NCI-H2107 treated with DMSO at 0.1 percent for 48 hours (cell line): Measurements from ENCODE around the gene ASAP2.

Experiments
- DNase-seq: peaks from one replicate; lab custom pipeline; 2025; ENCODE audit not compliant: unreplicated experiment; lab: John Stamatoyannopoulos, UW

Gene ASAP2

GRCh38 chr2:9205963-9206948, at the start of gene ASAP2:
Gene ASAP2, plus strand, starts transcription at chr2:9206812. Its CDS starts 293 bp downstream, at chr2:9207105.
- no peak for DNase-seq

DNA sequence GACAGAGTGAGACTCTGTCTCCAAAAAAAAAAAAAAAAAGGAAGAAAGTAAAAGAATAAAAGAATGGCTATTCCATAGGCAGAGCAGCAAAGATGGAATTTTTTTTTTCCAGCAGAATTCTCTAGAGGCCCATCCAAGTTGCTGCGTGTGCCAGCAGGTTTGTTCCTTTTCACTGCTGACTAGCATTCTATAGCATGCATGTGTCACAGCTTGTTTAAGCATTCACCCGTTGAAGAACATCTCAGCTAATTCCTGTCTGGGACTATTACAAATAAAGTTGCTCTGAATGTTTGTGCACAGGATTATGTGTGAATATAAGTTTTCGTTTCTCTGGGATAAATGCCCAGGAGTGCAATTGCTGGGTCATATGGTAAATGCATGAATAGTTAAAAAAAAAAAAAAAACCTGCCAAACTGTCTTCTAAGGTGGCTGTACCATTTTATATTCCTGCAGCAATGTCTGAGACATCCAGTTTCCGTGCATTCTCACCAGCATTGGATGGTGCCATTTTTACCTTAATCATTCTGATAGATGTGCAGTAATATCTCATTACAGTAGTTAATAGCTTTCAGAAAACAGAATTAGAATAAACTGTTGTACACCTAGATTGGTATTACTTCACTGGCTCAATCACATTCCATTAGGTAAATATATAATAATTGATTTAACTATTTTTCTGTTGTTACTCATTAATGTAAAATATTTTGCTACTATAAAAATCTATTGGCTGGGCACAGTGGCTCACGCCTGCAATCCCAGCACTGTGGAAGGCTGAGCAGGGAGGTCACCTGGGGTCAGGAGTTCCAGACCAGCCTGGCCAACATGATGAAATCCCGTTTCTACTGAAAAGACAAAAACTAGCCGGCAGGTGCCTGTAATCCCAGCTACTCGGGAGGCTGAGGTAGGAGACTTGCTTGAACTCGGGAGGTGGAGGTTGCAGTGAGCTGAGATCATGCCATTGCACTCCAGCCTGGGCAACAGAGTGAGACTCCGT, 47.5 kb upstream of the ASAP2 start:
- no peak for DNase-seq

GRCh38 chr2:9160732-9161131, 45.9 kb upstream of the ASAP2 start:
- no peak for DNase-seq

DNA sequence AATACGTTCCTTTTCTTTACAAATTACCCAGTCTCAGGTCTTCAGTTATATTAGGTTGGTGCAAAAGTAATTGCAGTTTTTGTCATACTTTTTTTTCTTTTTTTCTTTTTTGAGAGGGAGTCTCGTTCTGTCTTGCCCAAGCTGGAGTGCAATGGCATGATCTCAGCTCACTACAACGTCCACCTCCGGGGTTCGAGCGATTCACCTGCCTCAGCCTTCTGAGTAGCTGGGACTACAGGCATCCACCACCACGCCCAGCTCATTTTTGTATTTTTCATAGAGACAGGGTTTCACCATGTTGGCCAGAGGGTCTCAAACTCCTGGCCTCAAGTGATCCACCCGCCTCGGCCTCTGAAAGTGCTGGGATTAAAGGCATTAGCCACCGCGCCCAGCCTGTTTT, 43.8 kb upstream of the ASAP2 start:
- no peak for DNase-seq

- DNase-seq: no peak
Measured at GRCh38 chr2:9163306-9164111, 43.1 kb upstream of the ASAP2 start.

GRCh38 chr2:9164112-9164608, 42.5 kb upstream of the ASAP2 start:
- no peak for DNase-seq

DNA sequence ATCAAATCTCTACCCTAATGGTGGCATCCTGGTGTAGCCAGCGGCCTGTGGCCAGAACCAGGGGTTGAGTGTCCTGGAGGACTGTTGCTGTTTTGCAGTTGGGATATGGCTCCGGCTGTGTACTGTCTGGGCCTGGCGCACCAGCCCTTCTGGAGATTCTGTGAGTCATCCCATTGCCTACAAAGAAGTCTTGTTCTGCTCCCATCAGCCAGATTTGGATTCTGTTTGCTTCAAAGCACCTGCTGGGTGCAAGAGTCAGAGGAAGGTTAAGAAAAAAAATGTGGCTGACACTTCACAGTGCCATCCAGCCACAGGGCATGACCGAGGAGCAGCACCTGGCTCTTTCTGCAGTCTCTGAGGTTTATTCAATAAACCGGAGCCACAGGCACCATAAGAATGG, 41.0 kb upstream of the ASAP2 start:
- no peak for DNase-seq

- no peak for DNase-seq
Measured at GRCh38 chr2:9166579-9167377, 39.8 kb upstream of the ASAP2 start.

DNA sequence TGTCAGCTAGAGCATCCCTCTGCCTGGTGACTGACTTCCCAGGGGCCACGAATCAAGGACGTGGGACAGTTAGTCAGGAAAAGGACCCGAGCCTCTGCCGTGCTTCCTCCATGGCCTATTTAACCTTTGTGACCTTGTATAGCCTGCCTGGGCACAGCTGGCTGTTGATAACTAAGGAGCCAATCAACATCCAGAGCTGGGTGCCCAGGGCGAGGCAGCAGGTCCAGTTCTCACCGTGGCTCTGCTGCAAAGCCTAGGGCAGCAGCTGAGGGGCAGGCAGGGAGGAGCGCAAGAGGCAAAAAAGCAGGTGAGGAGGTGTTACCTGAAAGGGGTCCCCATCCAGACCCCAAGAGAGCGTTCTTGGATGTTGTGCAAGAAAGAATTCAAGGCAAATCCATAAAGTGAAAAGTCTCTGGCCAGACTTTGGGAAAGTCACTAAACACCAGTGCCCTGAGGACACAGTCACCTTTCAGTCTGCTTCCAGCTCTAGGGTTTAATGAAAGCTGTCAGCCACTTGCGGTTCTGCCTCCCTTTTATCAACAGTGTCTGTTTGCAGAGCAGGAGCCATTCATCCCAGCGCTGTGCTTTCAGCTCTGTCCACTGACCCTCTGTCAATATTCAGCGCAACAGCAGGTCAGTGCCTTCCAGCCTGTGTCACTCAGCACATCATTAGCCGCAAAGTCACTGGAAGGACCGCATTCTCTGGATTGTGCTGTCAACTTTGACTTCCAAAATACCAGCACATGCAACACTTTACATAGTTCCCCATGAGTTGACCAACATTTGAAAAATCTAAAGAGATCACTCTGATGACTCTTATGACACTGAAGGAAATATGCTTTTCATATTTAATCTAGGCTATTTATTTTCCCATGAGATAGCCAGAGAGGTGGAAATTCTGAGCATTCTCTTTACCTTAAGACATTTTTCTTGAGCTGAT, 38.6 kb upstream of the ASAP2 start:
- DNase-seq: peak; percentile 9

GRCh38 chr2:9168821-9169221, 37.8 kb upstream of the ASAP2 start:
- no peak for DNase-seq

GRCh38 chr2:9169349-9170107, 37.1 kb upstream of the ASAP2 start:
- DNase-seq: no peak

GRCh38 chr2:9170458-9171130, 36.0 kb upstream of the ASAP2 start:
- no peak for DNase-seq

- peak; percentile 70 for DNase-seq
Measured at GRCh38 chr2:9174771-9175437, 31.7 kb upstream of the ASAP2 start.

GRCh38 chr2:9178110-9178903, 28.3 kb upstream of the ASAP2 start:
- peak; percentile 57 for DNase-seq

- peak; percentile 95 for DNase-seq
Measured at GRCh38 chr2:9178904-9179571, 27.6 kb upstream of the ASAP2 start.
